Measurements from ENCODE around the gene ESRP2.

ESRP2 gene

GRCh38 chr16:68190081-68190480 lies 45.8 kb downstream of the ESRP2 start:
- H3K9me3 ChIP-seq (ENCODE audit: control insufficient read depth, low read length), result no peaks in the 10 kb centered on the region
- no peak overlapping the region for H3K9ac ChIP-seq (ENCODE audit: low read length)
- no peak overlapping the region for H3K4me3 ChIP-seq (ENCODE audit: low read length)
- H3K36me3 ChIP-seq (ENCODE audit: control insufficient read depth, insufficient read depth, low read length), result no peaks in the 10 kb centered on the region
- no peaks in the 10 kb centered on the region for H3K4me1 ChIP-seq (ENCODE audit: control insufficient read depth, insufficient read depth, low read length)
- H3K27me3 ChIP-seq (ENCODE audit: control insufficient read depth, insufficient read depth, low read length), result no peaks in the 10 kb centered on the region

- H3K4me1 ChIP-seq (ENCODE audit: control insufficient read depth, insufficient read depth, low read length), result no peaks in the 10 kb centered on the region
- H3K4me3 ChIP-seq (ENCODE audit: low read length), result no peak overlapping the region
- no peaks in the 10 kb centered on the region for H3K36me3 ChIP-seq (ENCODE audit: control insufficient read depth, insufficient read depth, low read length)
- no peak overlapping the region for H3K9ac ChIP-seq (ENCODE audit: low read length)
- no peaks in the 10 kb centered on the region for H3K27me3 ChIP-seq (ENCODE audit: control insufficient read depth, insufficient read depth, low read length)
- H3K9me3 ChIP-seq (ENCODE audit: control insufficient read depth, low read length), result no peaks in the 10 kb centered on the region
Measured at GRCh38 chr16:68188170-68188569, 47.8 kb downstream of the ESRP2 start.

GRCh38 chr16:68187505-68187904 lies 48.4 kb downstream of the ESRP2 start:
- no peak overlapping the region for H3K4me3 ChIP-seq (ENCODE audit: low read length)
- no peaks in the 10 kb centered on the region for H3K27me3 ChIP-seq (ENCODE audit: control insufficient read depth, insufficient read depth, low read length)
- H3K4me1 ChIP-seq (ENCODE audit: control insufficient read depth, insufficient read depth, low read length), result no peaks in the 10 kb centered on the region
- H3K36me3 ChIP-seq (ENCODE audit: control insufficient read depth, insufficient read depth, low read length), result no peaks in the 10 kb centered on the region
- H3K9me3 ChIP-seq (ENCODE audit: control insufficient read depth, low read length), result no peaks in the 10 kb centered on the region
- no peak overlapping the region for H3K9ac ChIP-seq (ENCODE audit: low read length)

- no peaks in the 10 kb centered on the region for H3K9me3 ChIP-seq (ENCODE audit: control insufficient read depth, low read length)
- no peak overlapping the region for H3K4me3 ChIP-seq (ENCODE audit: low read length)
- no peak overlapping the region for H3K9ac ChIP-seq (ENCODE audit: low read length)
- H3K4me1 ChIP-seq (ENCODE audit: control insufficient read depth, insufficient read depth, low read length), result no peaks in the 10 kb centered on the region
- H3K27me3 ChIP-seq (ENCODE audit: control insufficient read depth, insufficient read depth, low read length), result no peaks in the 10 kb centered on the region
- no peaks in the 10 kb centered on the region for H3K36me3 ChIP-seq (ENCODE audit: control insufficient read depth, insufficient read depth, low read length)
Measured at GRCh38 chr16:68186877-68187276, 49.0 kb downstream of the ESRP2 start.

GRCh38 chr16:68183046-68183445 lies 52.9 kb downstream of the ESRP2 start:
- Histone ChIP-seq H3K4me1 (ENCODE audit: control insufficient read depth, insufficient read depth, low read length) (no peaks in the 10 kb centered on the region), H3K27me3 (ENCODE audit: control insufficient read depth, insufficient read depth, low read length) (no peaks in the 10 kb centered on the region), H3K9ac (ENCODE audit: low read length) (no peak overlapping the region), H3K36me3 (ENCODE audit: control insufficient read depth, insufficient read depth, low read length) (no peaks in the 10 kb centered on the region), H3K4me3 (ENCODE audit: low read length) (no peak overlapping the region), H3K9me3 (ENCODE audit: control insufficient read depth, low read length) (no peaks in the 10 kb centered on the region)

- Histone ChIP-seq H3K27me3 (ENCODE audit: control insufficient read depth, insufficient read depth, low read length) (no peaks in the 10 kb centered on the region), H3K36me3 (ENCODE audit: control insufficient read depth, insufficient read depth, low read length) (no peaks in the 10 kb centered on the region), H3K4me3 (ENCODE audit: low read length) (no peak overlapping the region), H3K9ac (ENCODE audit: low read length) (no peak overlapping the region), H3K4me1 (ENCODE audit: control insufficient read depth, insufficient read depth, low read length) (no peaks in the 10 kb centered on the region), H3K9me3 (ENCODE audit: control insufficient read depth, low read length) (no peaks in the 10 kb centered on the region)
Measured at GRCh38 chr16:68179855-68180254, 56.1 kb downstream of the ESRP2 start.

GRCh38 chr16:68179196-68179795 lies 56.6 kb downstream of the ESRP2 start:
- Histone ChIP-seq H3K27me3 (ENCODE audit: control insufficient read depth, insufficient read depth, low read length) (no peaks in the 10 kb centered on the region), H3K4me1 (ENCODE audit: control insufficient read depth, insufficient read depth, low read length) (no peaks in the 10 kb centered on the region), H3K9me3 (ENCODE audit: control insufficient read depth, low read length) (no peaks in the 10 kb centered on the region), H3K9ac (ENCODE audit: low read length) (no peak overlapping the region), H3K4me3 (ENCODE audit: low read length) (no peak overlapping the region), H3K36me3 (ENCODE audit: control insufficient read depth, insufficient read depth, low read length) (no peaks in the 10 kb centered on the region)

Measured in mucosa of stomach (tissue), 1 donor.